Neural progenitor cell (in vitro differentiated cells): ENCODE results near the gene CCT4. TPM values are rescaled to one million over a fixed set of nuclear protein-coding genes. Genes with fewer than 3 reads are reported as not detected.

Source experiments
- DNase-seq: peaks from one replicate; pipeline ENCODE4 v3.0.0-alpha.2; 2016; ENCODE audit warnings: low spot score
- H2AFZ ChIP-seq: fragments of 200-600 bp; sonication (generic); replicated peaks from 2 replicates; pipeline ENCODE4 v1.6.1; 2016; ENCODE audit warnings: antibody characterized with exemption
- H3F3A ChIP-seq: fragments of 200-600 bp; sonication (generic); 2 replicates; pipeline ENCODE4 v1.6.1; 2016; ENCODE audit warnings: antibody characterized with exemption, low read depth
- H3K27ac ChIP-seq: fragments of 200-600 bp; sonication (generic); 2 replicates; pipeline ENCODE4 v1.5.1; 2016; ENCODE audit warnings: mild to moderate bottlenecking
- H3K27me3 ChIP-seq: fragments of 200-600 bp; sonication (generic); 2 replicates; pipeline ENCODE4 v1.6.1; 2016; ENCODE audit warnings: mild to moderate bottlenecking, moderate library complexity
- H3K36me3 ChIP-seq: fragments of 200-600 bp; sonication (generic); 2 replicates; pipeline ENCODE4 v1.5.1; 2016
- H3K4me1 ChIP-seq: fragments of 200-600 bp; sonication (generic); 2 replicates; pipeline ENCODE4 v1.6.1; 2016; ENCODE audit warnings: mixed run types
- H3K4me2 ChIP-seq: fragments of 200-600 bp; sonication (generic); 2 replicates; pipeline ENCODE4 v1.6.1; 2016
- H3K4me3 ChIP-seq: fragments of 200-600 bp; sonication (generic); 2 replicates; pipeline ENCODE4 v1.5.1; 2016
- H3K79me2 ChIP-seq: fragments of 200-600 bp; sonication (generic); 2 replicates; pipeline ENCODE4 v1.6.1; 2016; ENCODE audit warnings: low read depth
- H3K9ac ChIP-seq: fragments of 200-600 bp; sonication (generic); 2 replicates; pipeline ENCODE4 v1.6.1; 2016
- H3K9me3 ChIP-seq: fragments of 200-600 bp; sonication (generic); 2 replicates; pipeline ENCODE4 v1.5.1; 2016; ENCODE audit warnings: low read depth
- H4K20me1 ChIP-seq: fragments of 200-600 bp; sonication (generic); 2 replicates; pipeline ENCODE4 v1.6.1; 2016; ENCODE audit warnings: low read depth
- H3K27ac Mint-ChIP-seq: 3 replicates; pipeline ENCODE4 v1.8.0; 2021; ENCODE audit warnings: mixed read lengths
- H3K27me3 Mint-ChIP-seq: 2 replicates; pipeline ENCODE4 v1.8.0; 2022; ENCODE audit warnings: low read depth, mild to moderate bottlenecking, inconsistent platforms, moderate library complexity, mixed read lengths; ENCODE audit not compliant: insufficient read depth
- H3K36me3 Mint-ChIP-seq: 3 replicates; pipeline ENCODE4 v1.8.0; 2021; ENCODE audit warnings: mixed read lengths
- H3K4me1 Mint-ChIP-seq: 3 replicates; pipeline ENCODE4 v1.8.0; 2021; ENCODE audit warnings: mixed read lengths
- H3K4me3 Mint-ChIP-seq: 3 replicates; pipeline ENCODE4 v1.8.0; 2021; ENCODE audit warnings: mild to moderate bottlenecking, moderate library complexity, mixed read lengths
- H3K9me3 Mint-ChIP-seq: 3 replicates; pipeline ENCODE4 v1.8.0; 2020; ENCODE audit warnings: mixed read lengths
- EZH2 ChIP-seq: fragments of 200-600 bp; sonication (generic); IDR thresholded peaks from 2 replicates; pipeline ENCODE4 v1.6.1; 2017; ENCODE audit warnings: antibody characterized with exemption, mild to moderate bottlenecking, moderate library complexity
- EZH2phosphoT487 ChIP-seq: fragments of 200-600 bp; sonication (generic); IDR thresholded peaks from 2 replicates; pipeline ENCODE4 v1.6.1; 2017; ENCODE audit warnings: antibody characterized with exemption
- total RNA-seq: library from RNA; depleted of rRNA; stranded (reverse); fragments of >200 nt; gene quantifications from 2 replicates; pipeline ENCODE4 v1.2.3, GENCODE V29; 2015; ENCODE audit warnings: low replicate concordance
- TF ChIP-seq, protein P1 (sequence below): fragments of 200-600 bp; sonication (generic); IDR thresholded peaks from 2 replicates; pipeline ENCODE4 v1.5.1; 2017; ENCODE audit warnings: antibody characterized with exemption, mild to moderate bottlenecking

CCT4 gene
- total RNA-seq, 1 donor from 2014 or later, result 381 TPM

DNA sequence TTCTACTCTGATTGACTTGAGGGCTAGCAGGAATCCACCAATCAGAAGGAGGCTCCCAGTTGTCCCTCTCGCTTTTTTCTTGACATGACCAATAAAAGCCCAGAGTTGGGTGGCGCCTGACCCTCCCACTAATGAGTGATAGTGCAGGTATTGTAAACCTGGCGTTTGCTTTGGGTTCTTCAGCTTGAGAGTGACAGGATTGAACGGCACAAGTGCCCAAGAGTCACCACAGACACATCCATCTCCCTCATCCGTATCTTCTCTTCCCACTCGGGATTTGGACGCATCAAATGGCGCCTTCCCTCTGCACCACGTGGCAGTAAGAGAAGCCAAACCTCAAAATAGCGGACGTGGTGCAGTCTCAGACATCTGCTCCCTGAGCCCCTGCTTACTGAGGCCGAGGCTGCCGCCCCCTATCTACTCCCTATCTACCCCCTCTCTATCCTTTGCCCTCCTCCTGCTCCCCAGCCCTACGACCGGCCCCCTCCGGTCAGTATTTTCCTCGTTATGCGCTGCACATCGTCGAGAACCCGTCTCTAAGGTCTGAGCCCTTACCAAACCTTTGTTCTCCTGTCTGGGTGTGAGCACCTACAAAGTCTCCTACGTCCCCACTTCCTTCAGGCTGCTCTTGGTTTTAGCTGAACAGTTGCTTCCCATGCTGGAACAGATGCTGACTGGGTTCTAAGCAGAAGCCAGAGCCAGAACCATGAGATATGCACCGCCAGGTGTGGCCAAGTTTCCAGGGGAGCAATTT, 33.7 kb downstream of the CCT4 start:
- no peaks in the 10 kb centered on the region for H3K36me3 ChIP-seq
- peak overlapping the region; percentile 15 for H3K27ac ChIP-seq
- H3F3A ChIP-seq, result peaks cover 31% of the 10 kb centered on the region
- peak overlapping the region; percentile 94 for H3K4me2 ChIP-seq
- Mint-ChIP-seq H3K4me1 (peaks cover 10% of the 10 kb centered on the region), H3K27ac (peak overlapping the region; percentile 94), H3K9me3 (no peaks in the 10 kb centered on the region), H3K36me3 (peaks cover 2% of the 10 kb centered on the region), H3K4me3 (peak overlapping the region; percentile 92), H3K27me3 (peaks cover 4% of the 10 kb centered on the region)
- H3K4me3 ChIP-seq, result peak overlapping the region; percentile 87
- H4K20me1 ChIP-seq, result no peaks in the 10 kb centered on the region
- TF ChIP-seq, protein P1, sequence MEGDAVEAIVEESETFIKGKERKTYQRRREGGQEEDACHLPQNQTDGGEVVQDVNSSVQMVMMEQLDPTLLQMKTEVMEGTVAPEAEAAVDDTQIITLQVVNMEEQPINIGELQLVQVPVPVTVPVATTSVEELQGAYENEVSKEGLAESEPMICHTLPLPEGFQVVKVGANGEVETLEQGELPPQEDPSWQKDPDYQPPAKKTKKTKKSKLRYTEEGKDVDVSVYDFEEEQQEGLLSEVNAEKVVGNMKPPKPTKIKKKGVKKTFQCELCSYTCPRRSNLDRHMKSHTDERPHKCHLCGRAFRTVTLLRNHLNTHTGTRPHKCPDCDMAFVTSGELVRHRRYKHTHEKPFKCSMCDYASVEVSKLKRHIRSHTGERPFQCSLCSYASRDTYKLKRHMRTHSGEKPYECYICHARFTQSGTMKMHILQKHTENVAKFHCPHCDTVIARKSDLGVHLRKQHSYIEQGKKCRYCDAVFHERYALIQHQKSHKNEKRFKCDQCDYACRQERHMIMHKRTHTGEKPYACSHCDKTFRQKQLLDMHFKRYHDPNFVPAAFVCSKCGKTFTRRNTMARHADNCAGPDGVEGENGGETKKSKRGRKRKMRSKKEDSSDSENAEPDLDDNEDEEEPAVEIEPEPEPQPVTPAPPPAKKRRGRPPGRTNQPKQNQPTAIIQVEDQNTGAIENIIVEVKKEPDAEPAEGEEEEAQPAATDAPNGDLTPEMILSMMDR, result peak; percentile 7
- TF ChIP-seq EZH2, result no peak
- no peaks in the 10 kb centered on the region for H3K27me3 ChIP-seq
- peaks cover 12% of the 10 kb centered on the region for H3K79me2 ChIP-seq
- peak; percentile 97 for DNase-seq
- H3K9ac ChIP-seq, result no peak overlapping the region
- peak overlapping the region; percentile 87 for H2AFZ ChIP-seq
- no peaks in the 10 kb centered on the region for H3K9me3 ChIP-seq
- no peaks in the 10 kb centered on the region for H3K4me1 ChIP-seq

DNA sequence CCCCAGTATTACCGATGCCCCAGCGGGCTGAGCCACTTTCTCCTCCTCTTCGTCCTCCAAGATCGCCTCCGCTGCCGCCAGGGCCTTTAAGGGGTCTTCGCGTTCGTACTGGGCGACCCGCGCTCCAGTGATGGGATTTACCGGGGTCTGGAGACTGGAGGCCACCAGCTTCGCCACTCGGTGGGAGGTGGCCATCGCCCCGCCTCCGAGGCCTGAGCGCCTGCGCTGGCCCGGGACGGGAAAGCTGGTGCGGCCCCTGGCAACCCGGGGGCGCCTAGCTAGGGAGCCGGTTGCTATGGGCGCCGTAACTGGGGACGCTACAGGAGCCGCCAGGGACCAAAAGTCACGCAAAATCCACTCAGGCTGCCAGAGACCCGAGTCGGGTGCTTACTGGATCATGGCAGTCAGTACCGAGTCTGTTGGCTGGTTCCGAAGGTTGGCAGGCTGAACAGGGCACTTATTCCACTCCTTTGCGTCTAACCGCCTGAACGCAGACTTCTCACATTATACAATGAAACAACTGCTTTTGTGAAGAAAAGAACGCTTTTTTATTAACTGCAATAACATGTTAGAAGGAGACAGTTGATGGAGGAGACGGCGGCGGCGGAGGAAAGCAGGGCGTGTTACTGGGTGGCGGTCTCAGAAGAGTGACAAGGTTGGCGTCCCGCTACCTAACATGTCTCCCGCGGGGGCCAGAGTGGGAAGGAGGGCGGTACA, 34.5 kb downstream of the CCT4 start, which contains the start of gene FAM161A:
Gene FAM161A, minus strand, starts transcription at position 214 of the 717 bp plus-strand sequence. Its CDS starts 19 bp downstream, at position 195.
- Histone ChIP-seq H3K9me3 (no peaks in the 10 kb centered on the region), H3K4me1 (no peaks in the 10 kb centered on the region), H2AFZ (peak within 1 kb of the TSS; percentile 91), H3K27ac (peak within 1 kb of the TSS; percentile 46), H3K79me2 (peaks cover 12% of the 10 kb centered on the region), H3K4me3 (peak within 1 kb of the TSS; percentile 87), H3K27me3 (no peaks in the 10 kb centered on the region), H3K36me3 (no peaks in the 10 kb centered on the region), H3K9ac (peak within 1 kb of the TSS; percentile 15), H3K4me2 (peak within 1 kb of the TSS; percentile 94), H3F3A (peaks cover 31% of the 10 kb centered on the region), H4K20me1 (no peaks in the 10 kb centered on the region)
- Mint-ChIP-seq H3K4me1 (peaks cover 10% of the 10 kb centered on the region), H3K9me3 (no peaks in the 10 kb centered on the region), H3K27ac (peak within 1 kb of the TSS; percentile 94), H3K36me3 (peaks cover 2% of the 10 kb centered on the region), H3K4me3 (peak within 1 kb of the TSS; percentile 92), H3K27me3 (peaks cover 4% of the 10 kb centered on the region)
- TF ChIP-seq EZH2phosphoT487, result no peak
- peak; percentile 96 for DNase-seq

DNA sequence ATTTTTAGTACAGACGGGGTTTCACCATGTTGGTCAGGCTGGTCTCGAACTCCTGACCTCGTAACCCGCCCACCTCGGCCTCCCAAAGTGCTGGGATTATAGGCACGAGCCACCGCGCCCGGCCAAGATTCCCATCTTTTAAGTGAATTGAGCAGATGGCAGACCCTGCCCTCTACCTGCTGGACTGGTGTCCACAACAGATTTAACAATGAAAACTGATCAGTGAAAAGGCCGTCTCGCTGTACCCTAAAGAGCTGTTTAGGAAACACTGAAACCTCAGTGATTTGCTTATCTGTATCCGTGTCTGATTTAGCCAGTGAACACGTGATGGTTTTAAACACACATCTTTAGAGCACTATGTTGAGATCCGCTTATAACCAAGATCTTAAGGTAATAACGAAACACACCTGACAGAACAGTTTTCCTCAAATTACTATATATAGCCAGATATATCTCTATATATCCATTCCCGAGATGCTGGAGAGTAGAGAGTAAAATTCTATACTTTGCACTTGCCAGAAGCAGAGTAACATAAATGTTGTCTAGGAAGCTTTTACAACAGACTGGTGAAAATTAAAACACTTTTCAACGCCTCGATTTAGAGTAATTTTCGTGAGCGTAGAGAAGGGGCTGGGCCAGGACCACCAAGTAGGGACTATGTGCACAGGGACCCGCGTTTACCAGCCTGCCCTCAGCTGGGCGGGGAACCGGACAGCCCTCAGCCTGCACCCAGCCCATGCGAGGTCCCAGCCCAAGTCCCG, 35.2 kb downstream of the CCT4 start:
- peaks cover 10% of the 10 kb centered on the region for H3K4me1 Mint-ChIP-seq
- no peaks in the 10 kb centered on the region for H4K20me1 ChIP-seq
- H3K27ac ChIP-seq, result peak overlapping the region; percentile 46
- peaks cover 31% of the 10 kb centered on the region for H3F3A ChIP-seq
- no peaks in the 10 kb centered on the region for H3K36me3 ChIP-seq
- H3K36me3 Mint-ChIP-seq, result peaks cover 2% of the 10 kb centered on the region
- peak overlapping the region; percentile 91 for H2AFZ ChIP-seq
- peak overlapping the region; percentile 51 for H3K27ac Mint-ChIP-seq
- peaks cover 12% of the 10 kb centered on the region for H3K79me2 ChIP-seq
- H3K9ac ChIP-seq, result peak overlapping the region; percentile 15
- peak overlapping the region; percentile 87 for H3K4me3 ChIP-seq
- H3K4me3 Mint-ChIP-seq, result peak overlapping the region; percentile 92
- H3K27me3 ChIP-seq, result no peaks in the 10 kb centered on the region
- peak; percentile 41 for DNase-seq
- H3K4me1 ChIP-seq, result no peaks in the 10 kb centered on the region
- H3K9me3 Mint-ChIP-seq, result no peaks in the 10 kb centered on the region
- H3K27me3 Mint-ChIP-seq, result peaks cover 4% of the 10 kb centered on the region
- H3K9me3 ChIP-seq, result no peaks in the 10 kb centered on the region
- TF ChIP-seq, protein P1, result no peak
- peak overlapping the region; percentile 94 for H3K4me2 ChIP-seq
